Activated naive CD8-positive, alpha-beta T cell treated with anti-CD3 and anti-CD28 coated beads, Interleukin-2, amount 50 U/mL, for 24 hours (primary cell): ENCODE measurements around the gene NUDT1.

ENCODE experiments used
- ATAC-seq: fragments of 150-1000 bp; cut with Tn5 transposase; one replicate; pipeline ENCODE4 v1.10.0; 2021
- DNase-seq: peaks from one replicate; pipeline ENCODE4 v3.0.0; 2021
- H3K27ac Mint-ChIP-seq: one replicate; pipeline ENCODE4 v1.8.0; 2021; ENCODE audit warnings: mild to moderate bottlenecking, mixed read lengths
- H3K27me3 Mint-ChIP-seq: one replicate; pipeline ENCODE4 v1.8.0; 2021; ENCODE audit warnings: mixed read lengths
- H3K36me3 Mint-ChIP-seq: one replicate; pipeline ENCODE4 v1.8.0; 2021; ENCODE audit warnings: low read depth, mixed read lengths
- H3K4me1 Mint-ChIP-seq: one replicate; pipeline ENCODE4 v1.8.0; 2021; ENCODE audit warnings: mixed read lengths
- H3K4me3 Mint-ChIP-seq: one replicate; pipeline ENCODE4 v1.8.0; 2021; ENCODE audit warnings: mild to moderate bottlenecking, moderate library complexity, mixed read lengths
- H3K9me3 Mint-ChIP-seq: one replicate; pipeline ENCODE4 v1.8.0; 2021; ENCODE audit warnings: mixed read lengths

NUDT1 gene

DNA sequence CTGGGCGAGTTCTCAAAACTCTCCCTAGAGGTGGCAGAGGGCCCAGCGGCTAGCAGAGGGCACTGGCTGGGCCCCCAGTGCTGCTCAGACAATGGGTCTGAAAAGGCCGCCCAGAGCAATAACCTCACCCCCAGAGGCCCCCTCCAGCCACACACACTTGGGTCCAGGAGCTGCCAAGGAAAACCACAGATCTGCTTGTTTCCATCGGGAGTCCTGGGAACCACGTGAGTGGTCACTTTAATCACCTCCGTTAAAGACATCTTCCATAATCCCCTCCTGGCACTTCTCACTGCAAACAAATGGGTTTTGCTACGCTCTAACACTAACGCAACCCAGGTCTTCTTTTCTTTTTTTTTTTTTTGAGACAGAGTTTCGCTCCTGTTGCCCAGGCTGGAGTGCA is 30.0 kb downstream of the NUDT1 start:
- H3K27ac Mint-ChIP-seq = no peak overlapping the region
- ATAC-seq = no peak
- peaks cover 11% of the 10 kb centered on the region for H3K36me3 Mint-ChIP-seq
- no peak overlapping the region for H3K4me3 Mint-ChIP-seq
- no peaks in the 10 kb centered on the region for H3K4me1 Mint-ChIP-seq
- DNase-seq = no peak
- H3K27me3 Mint-ChIP-seq = no peaks in the 10 kb centered on the region
- H3K9me3 Mint-ChIP-seq = no peaks in the 10 kb centered on the region

DNA sequence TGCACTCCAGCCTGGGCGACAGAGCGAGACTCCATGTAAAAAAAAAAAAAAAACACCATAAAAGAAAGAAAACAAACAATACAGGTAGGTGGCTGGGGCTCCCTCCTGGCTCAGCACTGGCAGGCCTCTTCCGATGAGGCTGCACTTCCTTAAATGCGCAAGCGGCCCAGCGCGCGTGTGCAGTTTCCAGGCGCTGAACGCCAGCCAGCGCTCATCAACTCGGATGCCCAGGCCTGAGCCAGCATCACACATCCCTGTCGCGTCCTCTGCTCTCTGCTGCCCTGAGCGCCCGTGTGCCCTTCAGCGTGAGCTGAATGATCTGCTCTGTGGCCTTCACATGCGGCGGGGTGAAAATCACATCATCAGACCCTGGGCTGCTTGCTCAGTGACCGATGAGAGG is 31.8 kb downstream of the NUDT1 start:
- DNase-seq (no peak), ATAC-seq (no peak)
- H3K27ac Mint-ChIP-seq = no peak overlapping the region
- no peaks in the 10 kb centered on the region for H3K27me3 Mint-ChIP-seq
- no peaks in the 10 kb centered on the region for H3K9me3 Mint-ChIP-seq
- H3K36me3 Mint-ChIP-seq = peaks cover 13% of the 10 kb centered on the region
- no peak overlapping the region for H3K4me3 Mint-ChIP-seq
- H3K4me1 Mint-ChIP-seq = no peaks in the 10 kb centered on the region

DNA sequence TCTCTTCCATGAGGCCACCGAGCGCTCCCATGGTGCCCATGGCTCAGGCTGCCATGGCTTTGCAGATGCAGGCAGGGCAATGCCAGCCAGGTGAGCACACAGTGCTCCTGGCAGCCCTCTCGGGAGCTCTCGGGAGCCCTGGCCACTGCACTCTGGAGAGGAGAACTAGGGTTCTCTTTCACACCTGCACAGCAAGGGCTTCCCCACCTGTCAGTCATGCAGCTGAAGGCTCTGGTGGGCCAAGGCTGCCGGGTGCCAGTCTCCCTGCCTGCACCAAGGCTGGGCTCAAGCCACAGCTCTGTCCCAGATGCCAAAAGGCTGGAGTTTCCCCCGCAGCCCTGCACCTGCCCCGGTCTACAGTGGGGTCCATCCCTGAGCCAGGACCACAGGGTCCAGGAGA is 32.6 kb downstream of the NUDT1 start:
- no peak for ATAC-seq
- H3K27ac Mint-ChIP-seq = no peak overlapping the region

DNA sequence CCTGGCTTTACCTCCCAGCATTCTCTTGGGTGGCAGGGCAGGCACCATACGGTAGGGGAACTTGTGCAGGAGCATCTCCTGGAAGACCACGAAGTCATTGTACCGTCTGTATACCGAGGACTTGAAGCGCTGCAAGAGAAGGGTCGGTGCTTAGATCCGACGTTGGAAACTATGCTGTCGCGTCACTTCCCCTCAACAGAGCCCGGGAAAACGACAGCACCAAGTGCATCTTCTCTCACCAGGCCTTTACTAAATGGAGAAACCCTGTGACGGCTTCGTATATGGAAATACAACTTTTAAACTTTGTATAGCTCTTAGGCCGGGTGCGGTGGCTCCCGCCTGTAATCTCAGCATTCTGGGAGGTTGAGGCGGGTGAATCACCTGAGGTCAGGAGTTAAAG is 33.1 kb downstream of the NUDT1 start:
- DNase-seq = no peak
- H3K27ac Mint-ChIP-seq = no peak overlapping the region
- no peaks in the 10 kb centered on the region for H3K9me3 Mint-ChIP-seq
- no peak for ATAC-seq
- H3K4me1 Mint-ChIP-seq = peaks cover 4% of the 10 kb centered on the region
- H3K36me3 Mint-ChIP-seq = peaks cover 9% of the 10 kb centered on the region
- no peaks in the 10 kb centered on the region for H3K27me3 Mint-ChIP-seq
- no peak overlapping the region for H3K4me3 Mint-ChIP-seq

More for the DNA sequence above, 32.6 kb downstream of the NUDT1 start:
- Mint-ChIP-seq H3K4me3 (no peak overlapping the region), H3K27me3 (no peaks in the 10 kb centered on the region), H3K4me1 (peaks cover under 1% of the 10 kb centered on the region), H3K9me3 (no peaks in the 10 kb centered on the region), H3K36me3 (peaks cover 10% of the 10 kb centered on the region)
- no peak for DNase-seq

DNA sequence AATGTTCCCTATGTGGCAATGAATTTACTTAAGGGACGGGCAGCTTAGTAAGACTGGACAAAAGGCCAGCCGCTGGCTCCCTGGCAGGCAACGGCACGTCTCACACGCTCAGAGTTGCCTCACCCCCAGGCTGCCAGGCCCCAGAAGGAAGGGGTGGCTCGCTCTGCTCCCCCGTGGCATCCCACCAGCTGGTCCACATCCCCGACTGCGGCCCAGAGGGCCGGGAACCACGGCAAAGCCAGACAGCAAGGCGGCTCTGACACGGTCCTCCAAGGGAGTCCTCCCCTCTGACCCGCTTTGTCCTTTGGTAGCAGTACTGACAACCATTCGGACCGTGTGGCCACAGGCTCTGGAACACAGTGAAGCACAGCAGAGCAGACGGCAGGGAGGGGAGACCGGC is 34.1 kb downstream of the NUDT1 start:
- ATAC-seq = no peak
- peaks cover 4% of the 10 kb centered on the region for H3K4me1 Mint-ChIP-seq
- H3K27me3 Mint-ChIP-seq = no peaks in the 10 kb centered on the region
- no peak overlapping the region for H3K27ac Mint-ChIP-seq
- H3K9me3 Mint-ChIP-seq = no peaks in the 10 kb centered on the region
- H3K4me3 Mint-ChIP-seq = no peak overlapping the region
- DNase-seq = no peak
- peaks cover 9% of the 10 kb centered on the region for H3K36me3 Mint-ChIP-seq

DNA sequence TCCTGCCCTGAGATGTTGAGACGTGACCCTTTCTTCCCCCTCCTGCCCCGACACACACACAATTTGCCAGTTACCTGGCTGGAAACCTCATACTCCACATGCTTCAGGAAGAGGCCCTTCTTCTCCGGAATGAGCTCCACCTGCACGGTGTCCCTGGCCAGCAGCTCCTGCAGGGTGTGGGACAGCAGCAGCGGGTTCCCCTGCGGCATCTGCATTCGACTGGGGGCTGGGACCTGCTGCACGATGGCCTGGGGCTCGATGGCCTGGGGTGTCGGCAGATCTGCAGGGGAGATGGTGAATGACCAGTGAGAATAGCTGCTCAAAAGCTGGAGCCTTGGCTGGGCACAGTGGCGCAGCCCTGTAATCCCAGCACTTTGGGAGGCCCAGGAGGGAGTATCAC is 36.0 kb downstream of the NUDT1 start:
- peaks cover 4% of the 10 kb centered on the region for H3K36me3 Mint-ChIP-seq

DNA sequence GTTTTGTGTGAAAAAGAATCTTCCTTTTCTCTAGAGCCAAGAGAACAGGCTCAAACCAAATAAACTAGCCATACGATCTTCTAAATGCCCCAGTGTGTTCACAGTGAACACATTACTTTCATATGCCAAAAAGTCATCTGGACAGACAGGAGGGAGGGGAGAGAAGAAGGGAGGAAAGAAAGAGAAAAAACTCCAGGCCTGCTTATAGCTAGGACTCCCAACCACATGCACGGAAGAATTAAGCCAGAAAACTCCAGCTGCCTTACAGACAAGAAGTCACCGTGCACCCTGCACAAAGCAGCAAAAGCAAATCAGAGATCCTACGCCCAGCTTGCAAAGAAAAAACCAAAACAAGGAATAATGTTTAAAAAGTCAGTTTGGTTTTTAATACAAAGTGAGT is 37.9 kb downstream of the NUDT1 start:
- no peak for DNase-seq
- no peaks in the 10 kb centered on the region for H3K9me3 Mint-ChIP-seq
- no peak for ATAC-seq
- H3K4me1 Mint-ChIP-seq = peaks cover 4% of the 10 kb centered on the region
- H3K27ac Mint-ChIP-seq = no peak overlapping the region
- no peaks in the 10 kb centered on the region for H3K27me3 Mint-ChIP-seq
- H3K4me3 Mint-ChIP-seq = no peak overlapping the region
- H3K36me3 Mint-ChIP-seq = peaks cover 3% of the 10 kb centered on the region

More for the DNA sequence above, 36.0 kb downstream of the NUDT1 start:
- H3K9me3 Mint-ChIP-seq = no peaks in the 10 kb centered on the region
- no peaks in the 10 kb centered on the region for H3K27me3 Mint-ChIP-seq
- no peak overlapping the region for H3K27ac Mint-ChIP-seq
- H3K4me3 Mint-ChIP-seq = no peak overlapping the region
- ATAC-seq = no peak
- peaks cover 4% of the 10 kb centered on the region for H3K4me1 Mint-ChIP-seq
- no peak for DNase-seq

DNA sequence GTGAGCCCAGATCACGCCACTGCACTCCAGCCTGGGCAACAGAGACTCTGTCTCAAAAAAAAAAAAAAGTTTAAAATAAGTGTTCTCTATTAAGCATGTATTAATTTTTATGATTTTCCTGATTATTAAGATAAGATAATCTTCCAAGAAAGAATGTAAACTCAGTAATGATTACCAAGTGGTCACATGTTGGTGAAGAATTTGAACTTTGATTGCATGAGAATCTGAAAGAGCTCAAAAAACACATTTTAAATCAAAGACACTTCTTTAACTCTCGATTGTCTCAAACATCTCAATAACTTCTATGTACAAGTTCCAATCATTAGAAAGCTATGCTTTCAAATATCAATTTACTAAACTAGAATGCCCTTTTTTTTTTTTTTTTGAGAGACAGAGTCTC is 38.4 kb downstream of the NUDT1 start:
- Mint-ChIP-seq H3K9me3 (no peaks in the 10 kb centered on the region), H3K27me3 (no peaks in the 10 kb centered on the region), H3K27ac (no peak overlapping the region), H3K4me1 (peaks cover 4% of the 10 kb centered on the region), H3K4me3 (no peak overlapping the region), H3K36me3 (peaks cover 3% of the 10 kb centered on the region)
- ATAC-seq = no peak
- no peak for DNase-seq

DNA sequence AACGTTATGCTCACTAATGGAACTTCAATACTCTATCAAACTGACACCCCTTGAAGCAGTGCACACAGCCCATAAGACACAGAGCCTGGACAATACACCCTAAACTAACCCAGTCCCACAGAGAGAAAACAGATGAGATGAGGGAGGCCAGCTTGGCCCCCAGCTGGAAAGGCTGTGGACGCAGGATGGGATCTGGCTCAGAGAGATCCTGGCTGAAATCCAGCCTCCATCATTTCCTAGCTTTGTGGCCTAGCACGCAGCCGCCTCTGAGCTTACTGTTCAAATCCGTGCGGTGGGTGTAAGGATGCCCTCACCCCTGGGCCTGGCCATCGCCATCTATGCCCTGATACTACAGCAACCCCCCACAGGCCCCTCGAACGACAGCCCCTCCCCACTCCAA is 39.5 kb downstream of the NUDT1 start:
- no peak overlapping the region for H3K4me3 Mint-ChIP-seq
- H3K9me3 Mint-ChIP-seq = no peaks in the 10 kb centered on the region
- H3K27me3 Mint-ChIP-seq = no peaks in the 10 kb centered on the region
- DNase-seq (no peak), ATAC-seq (no peak)
- no peak overlapping the region for H3K27ac Mint-ChIP-seq
- peaks cover 3% of the 10 kb centered on the region for H3K36me3 Mint-ChIP-seq
- H3K4me1 Mint-ChIP-seq = peaks cover 4% of the 10 kb centered on the region

DNA sequence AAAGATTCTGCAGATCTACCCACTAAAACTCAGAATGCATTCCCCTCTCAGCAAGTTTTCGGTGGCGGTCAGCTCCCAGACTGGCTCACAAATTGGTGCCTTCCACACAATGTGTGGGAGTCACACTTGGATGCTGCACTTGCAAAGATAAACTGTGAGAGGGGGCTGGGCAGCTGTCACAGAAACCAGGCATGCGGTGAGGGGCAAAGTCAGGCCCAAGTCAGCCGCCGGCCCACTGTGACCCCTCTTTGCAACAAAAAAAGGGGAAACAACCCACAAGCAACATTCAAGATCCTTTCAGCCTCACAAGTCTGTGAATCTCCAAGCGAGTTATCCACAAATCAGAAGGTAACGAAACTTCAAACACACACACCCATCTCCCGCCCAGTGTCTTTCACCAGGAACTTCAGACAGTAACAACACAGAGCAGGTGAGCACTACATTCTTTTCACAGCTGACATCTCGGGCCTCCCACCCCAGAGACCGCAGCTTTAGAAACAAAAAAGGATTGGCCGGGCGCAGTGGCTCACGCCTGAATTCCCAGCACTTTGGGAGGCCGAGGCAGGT is 40.2 kb downstream of the NUDT1 start:
- peaks cover 4% of the 10 kb centered on the region for H3K4me1 Mint-ChIP-seq

DNA sequence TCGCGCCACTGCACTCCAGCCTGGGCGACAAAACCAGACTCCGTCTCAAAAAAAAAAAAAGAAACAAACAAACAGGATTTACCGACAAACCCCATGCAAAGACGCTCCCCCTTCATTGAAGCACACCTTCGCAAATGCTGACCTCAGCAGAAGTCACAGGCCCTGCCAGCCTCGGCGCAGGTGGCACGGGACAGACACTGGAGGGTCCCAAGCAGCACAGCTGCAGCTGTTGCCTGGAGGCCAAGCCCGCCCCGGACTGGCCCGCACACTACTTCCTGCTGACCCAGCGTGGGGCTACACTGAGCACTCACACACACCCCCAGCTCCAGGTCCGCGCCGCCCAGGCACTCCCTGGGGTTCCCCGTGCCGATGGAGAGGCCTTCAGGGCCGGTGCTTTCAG is 41.0 kb downstream of the NUDT1 start:
- H3K27ac Mint-ChIP-seq = no peak overlapping the region

More for the DNA sequence above, 40.2 kb downstream of the NUDT1 start:
- H3K9me3 Mint-ChIP-seq = no peaks in the 10 kb centered on the region
- DNase-seq (no peak), ATAC-seq (no peak)
- no peaks in the 10 kb centered on the region for H3K27me3 Mint-ChIP-seq
- H3K27ac Mint-ChIP-seq = no peak overlapping the region
- no peak overlapping the region for H3K4me3 Mint-ChIP-seq
- H3K36me3 Mint-ChIP-seq = peaks cover under 1% of the 10 kb centered on the region

DNA sequence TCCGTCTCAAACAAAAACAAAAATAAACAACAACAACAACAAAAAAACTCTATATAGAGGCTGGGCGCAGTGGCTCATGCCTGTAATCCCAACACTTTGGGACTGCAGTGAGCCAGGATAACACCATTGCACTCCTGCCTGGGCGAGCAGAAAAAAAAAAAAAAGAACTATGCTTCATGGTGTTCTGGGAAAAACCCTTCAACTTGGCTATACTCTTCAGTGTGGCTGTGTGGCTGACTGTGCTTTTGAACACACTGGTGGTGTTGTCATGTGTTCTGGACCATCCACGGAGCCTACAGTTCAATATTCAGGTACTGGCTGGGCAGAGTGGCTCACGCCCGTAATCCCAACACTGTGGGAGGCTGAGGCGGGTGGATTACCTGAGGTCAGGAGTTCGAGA is 45.7 kb downstream of the NUDT1 start:
- H3K4me1 Mint-ChIP-seq = peaks cover 5% of the 10 kb centered on the region
- H3K36me3 Mint-ChIP-seq = peaks cover 2% of the 10 kb centered on the region
- ATAC-seq (no peak), DNase-seq (no peak)
- H3K9me3 Mint-ChIP-seq = no peaks in the 10 kb centered on the region
- no peak overlapping the region for H3K27ac Mint-ChIP-seq
- no peaks in the 10 kb centered on the region for H3K27me3 Mint-ChIP-seq
- no peak overlapping the region for H3K4me3 Mint-ChIP-seq

More for the DNA sequence above, 41.0 kb downstream of the NUDT1 start:
- Mint-ChIP-seq H3K9me3 (no peaks in the 10 kb centered on the region), H3K36me3 (no peaks in the 10 kb centered on the region), H3K4me1 (peaks cover 7% of the 10 kb centered on the region), H3K27me3 (no peaks in the 10 kb centered on the region), H3K4me3 (no peak overlapping the region)
- ATAC-seq (no peak), DNase-seq (no peak)

DNA sequence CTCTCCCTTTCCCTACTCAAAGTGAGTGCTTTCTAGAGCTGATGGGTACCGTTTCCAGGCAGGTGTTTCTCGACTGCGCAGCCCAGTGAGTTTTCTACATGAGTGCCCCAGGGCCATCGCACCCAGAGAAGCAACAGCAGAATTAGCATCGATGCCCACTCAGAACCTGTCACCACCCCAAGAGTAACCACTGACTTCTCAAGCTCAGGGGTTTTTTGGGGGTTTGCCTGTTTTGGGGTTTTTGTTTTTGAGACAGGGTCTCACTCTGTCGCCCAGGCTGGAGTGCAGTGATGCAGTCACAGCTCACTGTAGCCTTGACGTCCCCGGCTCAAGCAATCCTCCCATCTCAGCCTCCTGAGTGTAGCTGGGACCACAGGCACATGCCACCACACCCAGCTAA is 46.5 kb downstream of the NUDT1 start:
- H3K27ac Mint-ChIP-seq = peak overlapping the region; percentile 18
- H3K9me3 Mint-ChIP-seq = no peaks in the 10 kb centered on the region
- peaks cover 2% of the 10 kb centered on the region for H3K36me3 Mint-ChIP-seq
- H3K4me3 Mint-ChIP-seq = no peak overlapping the region
- DNase-seq (no peak), ATAC-seq (peak; percentile 65)
- no peaks in the 10 kb centered on the region for H3K27me3 Mint-ChIP-seq
- peaks cover 5% of the 10 kb centered on the region for H3K4me1 Mint-ChIP-seq

DNA sequence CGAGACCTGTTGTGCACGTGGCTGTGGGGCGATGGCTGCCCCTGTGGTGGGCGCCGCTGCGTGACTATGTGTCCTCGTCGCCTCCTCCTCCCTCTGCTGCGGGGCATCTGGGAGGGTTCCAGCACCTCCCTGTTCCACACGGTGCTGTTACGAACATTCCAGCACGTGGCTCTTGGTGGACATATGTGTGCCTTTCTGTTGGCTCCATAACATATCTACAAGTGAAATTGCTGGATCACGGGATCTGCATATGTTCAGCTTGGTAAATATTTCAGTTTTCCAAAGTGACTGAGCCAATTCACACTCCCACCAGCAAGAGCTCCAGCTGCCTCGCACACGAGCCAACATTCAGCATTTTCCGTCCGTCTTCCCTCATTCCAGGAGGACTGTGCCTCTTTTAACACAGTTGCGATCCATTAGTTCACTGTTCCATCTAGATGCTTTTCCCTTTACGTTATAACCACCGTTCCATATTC is 47.1 kb downstream of the NUDT1 start:
- Mint-ChIP-seq H3K4me1 (peaks cover 5% of the 10 kb centered on the region), H3K27me3 (no peaks in the 10 kb centered on the region), H3K27ac (peak overlapping the region; percentile 18), H3K36me3 (peaks cover 2% of the 10 kb centered on the region), H3K4me3 (no peak overlapping the region), H3K9me3 (no peaks in the 10 kb centered on the region)
- DNase-seq (no peak), ATAC-seq (no peak)

DNA sequence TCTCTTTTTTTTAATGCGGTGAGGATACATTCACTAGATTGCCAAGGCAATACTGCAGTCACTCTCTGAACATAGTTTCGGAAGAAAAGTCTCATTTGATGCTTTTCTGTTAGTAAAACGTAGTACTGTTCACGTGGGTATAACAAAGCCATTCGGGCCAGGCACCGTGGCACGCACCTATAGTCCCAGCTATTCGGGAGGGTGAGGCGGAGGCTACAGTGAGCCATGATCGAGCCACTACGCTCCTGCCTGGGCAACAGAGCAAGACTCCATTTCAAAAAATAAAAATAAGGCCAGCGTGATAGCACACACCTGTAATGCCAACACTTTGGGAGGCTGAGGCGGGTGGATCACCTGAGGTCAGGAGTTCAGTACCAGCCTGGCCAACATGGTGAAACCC is 47.6 kb downstream of the NUDT1 start:
- H3K27me3 Mint-ChIP-seq = no peaks in the 10 kb centered on the region
- no peaks in the 10 kb centered on the region for H3K9me3 Mint-ChIP-seq
- H3K27ac Mint-ChIP-seq = no peak overlapping the region
- DNase-seq (no peak), ATAC-seq (no peak)
- no peak overlapping the region for H3K4me3 Mint-ChIP-seq
- H3K36me3 Mint-ChIP-seq = peaks cover 2% of the 10 kb centered on the region
- H3K4me1 Mint-ChIP-seq = peaks cover 5% of the 10 kb centered on the region

DNA sequence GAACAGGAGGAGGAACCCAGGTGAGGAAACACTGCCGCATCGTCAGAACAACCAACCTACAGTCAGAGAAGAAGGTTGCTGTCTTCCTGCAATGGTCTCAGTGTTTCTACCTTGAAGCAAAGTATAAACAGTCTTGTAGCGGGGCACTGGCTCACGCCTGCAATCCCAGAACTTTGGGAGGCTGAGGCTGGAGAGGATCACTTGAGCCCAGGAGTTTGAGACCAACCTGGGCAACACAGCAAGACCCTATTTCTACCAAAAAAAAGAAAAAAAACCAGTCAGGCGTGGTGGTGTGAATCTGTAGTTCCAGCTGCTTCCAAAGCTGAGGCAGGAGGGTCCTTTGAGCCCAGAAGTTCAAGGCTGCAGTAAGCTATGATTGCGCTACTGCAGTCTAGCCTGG is 48.9 kb downstream of the NUDT1 start:
- no peak for DNase-seq
- Mint-ChIP-seq H3K27me3 (no peaks in the 10 kb centered on the region), H3K27ac (no peak overlapping the region), H3K4me3 (no peak overlapping the region), H3K36me3 (peaks cover 2% of the 10 kb centered on the region), H3K4me1 (peaks cover 5% of the 10 kb centered on the region), H3K9me3 (no peaks in the 10 kb centered on the region)
- ATAC-seq = no peak
